Vagina (tissue), 2 donors: Measurements from ENCODE around the gene RMND5A. TPM values are rescaled to one million over a fixed set of nuclear protein-coding genes. Genes with fewer than 3 reads are reported as not detected.

Source experiments
- DNase-seq, 2 donors: peaks; one replicate each; pipeline ENCODE4 v3.0.0-alpha.2; 2017; ENCODE audit errors: extremely low spot score in 2 of 2
- H3K27ac ChIP-seq: fragments of 200-600 bp; sonication (generic); one replicate; pipeline ENCODE4 v1.5.1; 2019
- H3K27me3 ChIP-seq: fragments of 200-600 bp; sonication (generic); one replicate; pipeline ENCODE4 v1.5.1; 2019
- H3K36me3 ChIP-seq, 2 donors: fragments of 200-600 bp; sonication (generic); one replicate each; pipeline ENCODE4 v1.5.1; 2017 to 2019
- H3K4me1 ChIP-seq: fragments of 200-600 bp; sonication (generic); one replicate; pipeline ENCODE4 v1.5.1; 2019
- H3K4me3 ChIP-seq, 2 donors: fragments of 200-600 bp; sonication (generic); 1 replicate in 1 of 2; 2 replicates in 1 of 2; pipeline ENCODE4 v1.5.1; 2016 to 2019
- H3K9me3 ChIP-seq: fragments of 200-600 bp; sonication (generic); one replicate; pipeline ENCODE4 v1.5.1; 2019
- POLR2A ChIP-seq, 2 donors: fragments of 450-650 bp; IDR thresholded peaks; one replicate each; pipeline ENCODE4 v1.6.1; 2017; ENCODE audit warnings: antibody characterized with exemption in 2 of 2, mild to moderate bottlenecking in 2 of 2, moderate library complexity in 2 of 2
- POLR2AphosphoS5 ChIP-seq, 2 donors: sonication (generic); formaldehyde crosslinking; IDR thresholded peaks; one replicate each; pipeline ENCODE4 v1.9.0; 2017; ENCODE audit warnings: antibody characterized with exemption in 2 of 2, mild to moderate bottlenecking in 2 of 2, low read depth in 1 of 2; ENCODE audit not compliant: insufficient read depth in 1 of 2
- intact Hi-C: fragments of 100-400 bp; cut with DNase I; formaldehyde crosslinking; loops from one replicate; pipeline ENCODE4 v1.15.1; 2023
- total RNA-seq: library from RNA; depleted of rRNA; stranded (reverse); fragments of >200 nt; gene quantifications from one replicate; pipeline ENCODE4 v1.2.3, GENCODE V29; 2016
- TF ChIP-seq, protein P1 (sequence below), 3 experiments: fragments of 450-650 bp in 2 of 3; fragments of 200-600 bp in 1 of 3; sonication (generic) in 1 of 3; IDR thresholded peaks; one replicate each; pipeline ENCODE4 v1.5.1; 2017 to 2019; ENCODE audit warnings: antibody characterized with exemption in 3 of 3, mild to moderate bottlenecking in 2 of 3, moderate library complexity in 2 of 3

The RMND5A gene
- total RNA-seq, 1 donor from 2014 or later: 37.6 TPM

GRCh38 chr2:86753606-86754005 lies 33.5 kb downstream of the RMND5A start:
- Histone ChIP-seq H3K4me3 (no peak overlapping the region), H3K36me3 (peaks cover 0 to 40% of the 10 kb centered on the region in 2 donors), H3K27me3 (no peaks in the 10 kb centered on the region), H3K9me3 (no peaks in the 10 kb centered on the region), H3K4me1 (peaks cover 5% of the 10 kb centered on the region), H3K27ac (no peak overlapping the region)
- intact Hi-C loops: no loop called here
- DNase-seq: no peak
- TF ChIP-seq POLR2A (IDR thresholded peaks at IDR 0.05) (no peak), POLR2AphosphoS5 (IDR thresholded peaks at IDR 0.05; ENCODE audit: insufficient read depth in 1 of 2, low read depth in 1 of 2) (no peak)
- TF ChIP-seq, protein P1, sequence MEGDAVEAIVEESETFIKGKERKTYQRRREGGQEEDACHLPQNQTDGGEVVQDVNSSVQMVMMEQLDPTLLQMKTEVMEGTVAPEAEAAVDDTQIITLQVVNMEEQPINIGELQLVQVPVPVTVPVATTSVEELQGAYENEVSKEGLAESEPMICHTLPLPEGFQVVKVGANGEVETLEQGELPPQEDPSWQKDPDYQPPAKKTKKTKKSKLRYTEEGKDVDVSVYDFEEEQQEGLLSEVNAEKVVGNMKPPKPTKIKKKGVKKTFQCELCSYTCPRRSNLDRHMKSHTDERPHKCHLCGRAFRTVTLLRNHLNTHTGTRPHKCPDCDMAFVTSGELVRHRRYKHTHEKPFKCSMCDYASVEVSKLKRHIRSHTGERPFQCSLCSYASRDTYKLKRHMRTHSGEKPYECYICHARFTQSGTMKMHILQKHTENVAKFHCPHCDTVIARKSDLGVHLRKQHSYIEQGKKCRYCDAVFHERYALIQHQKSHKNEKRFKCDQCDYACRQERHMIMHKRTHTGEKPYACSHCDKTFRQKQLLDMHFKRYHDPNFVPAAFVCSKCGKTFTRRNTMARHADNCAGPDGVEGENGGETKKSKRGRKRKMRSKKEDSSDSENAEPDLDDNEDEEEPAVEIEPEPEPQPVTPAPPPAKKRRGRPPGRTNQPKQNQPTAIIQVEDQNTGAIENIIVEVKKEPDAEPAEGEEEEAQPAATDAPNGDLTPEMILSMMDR (IDR thresholded peaks at IDR 0.05): no peak

DNA sequence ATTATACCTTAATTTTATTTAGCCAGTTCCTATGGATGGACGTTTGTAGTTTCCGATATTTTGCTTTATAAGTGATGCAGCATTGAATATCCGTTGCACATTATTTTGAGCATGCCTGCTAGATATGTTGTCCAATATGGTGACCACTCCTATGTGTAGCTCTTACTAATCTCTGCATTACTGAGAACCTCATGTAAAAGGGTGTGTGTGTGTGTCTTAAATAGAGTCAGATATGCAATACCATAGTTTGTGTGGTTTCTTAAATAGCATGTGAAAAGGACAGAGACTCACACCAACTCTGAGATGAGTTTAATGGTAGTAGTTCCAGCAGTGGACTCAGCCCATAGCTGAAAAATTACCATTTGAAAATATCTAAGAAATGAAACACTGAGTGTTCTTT lies 38.3 kb downstream of the RMND5A start:
- DNase-seq: no peak
- Histone ChIP-seq H3K27me3 (no peaks in the 10 kb centered on the region), H3K36me3 (peaks cover 0 to 28% of the 10 kb centered on the region in 2 donors), H3K4me3 (no peak overlapping the region), H3K9me3 (no peaks in the 10 kb centered on the region), H3K27ac (no peak overlapping the region), H3K4me1 (peaks cover under 1% of the 10 kb centered on the region)
- intact Hi-C loops: no loop called here
- TF ChIP-seq, protein P1 (IDR thresholded peaks at IDR 0.05): no peak
- no peak for TF ChIP-seq POLR2A (IDR thresholded peaks at IDR 0.05)
- TF ChIP-seq POLR2AphosphoS5 (IDR thresholded peaks at IDR 0.05; ENCODE audit: insufficient read depth in 1 of 2, low read depth in 1 of 2): no peak

- no peak overlapping the region for H3K27ac ChIP-seq
- no peaks in the 10 kb centered on the region for H3K4me1 ChIP-seq
- no peaks in the 10 kb centered on the region for H3K9me3 ChIP-seq
- TF ChIP-seq POLR2AphosphoS5 (IDR thresholded peaks at IDR 0.05; ENCODE audit: insufficient read depth in 1 of 2, low read depth in 1 of 2) (no peak), POLR2A (IDR thresholded peaks at IDR 0.05) (no peak)
- TF ChIP-seq, protein P1 (IDR thresholded peaks at IDR 0.05): no peak
- H3K4me3 ChIP-seq: no peak overlapping the region
- DNase-seq: no peak
- H3K27me3 ChIP-seq: no peaks in the 10 kb centered on the region
- intact Hi-C loops: no loop called here
- peaks cover 0 to 12% of the 10 kb centered on the region in 2 donors for H3K36me3 ChIP-seq
Observed at GRCh38 chr2:86760371-86760770, 40.3 kb downstream of the RMND5A start.

DNA sequence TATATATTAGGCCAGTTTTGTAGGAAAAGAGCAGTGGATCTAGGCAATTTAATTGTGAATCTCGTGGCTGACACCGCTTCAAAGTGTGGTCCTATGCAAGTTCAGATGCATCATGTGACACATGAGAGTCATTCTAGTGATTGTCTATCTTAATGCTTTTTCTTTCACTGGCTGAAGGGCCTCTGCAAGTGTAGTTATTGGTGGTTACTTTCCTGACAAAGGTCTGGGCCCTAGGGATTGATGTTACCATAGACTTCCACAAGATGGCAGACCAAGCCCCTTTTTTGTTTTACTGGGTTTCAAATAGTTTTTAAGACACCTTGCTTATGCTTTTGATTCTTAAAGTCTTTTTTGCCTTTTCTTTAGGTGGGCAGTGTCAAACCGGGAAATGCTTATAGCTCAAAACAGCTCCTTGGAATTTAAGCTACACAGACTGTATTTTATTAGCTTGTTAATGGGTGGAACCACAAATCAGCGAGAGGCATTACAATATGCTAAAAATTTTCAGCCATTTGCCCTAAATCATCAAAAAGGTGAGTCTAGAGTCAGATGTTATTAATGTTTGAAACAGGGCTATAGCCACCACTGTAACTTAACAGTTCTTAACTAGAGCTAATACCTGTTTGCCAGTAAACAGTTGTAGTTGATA lies 44.7 kb downstream of the RMND5A start:
- peaks cover 0 to 9% of the 10 kb centered on the region in 2 donors for H3K36me3 ChIP-seq
- TF ChIP-seq, protein P1 (IDR thresholded peaks at IDR 0.05): peak in 2 of 3 experiments; percentile 47 to 59
- no peak for TF ChIP-seq POLR2AphosphoS5 (IDR thresholded peaks at IDR 0.05; ENCODE audit: insufficient read depth in 1 of 2, low read depth in 1 of 2)
- no peak for DNase-seq
- H3K27ac ChIP-seq: no peak overlapping the region
- H3K4me1 ChIP-seq: no peaks in the 10 kb centered on the region
- H3K27me3 ChIP-seq: no peaks in the 10 kb centered on the region
- H3K4me3 ChIP-seq: no peak overlapping the region
- intact Hi-C loops: no loop called here
- H3K9me3 ChIP-seq: no peaks in the 10 kb centered on the region

GRCh38 chr2:86765310-86765695 lies 45.2 kb downstream of the RMND5A start:
- TF ChIP-seq POLR2AphosphoS5 (IDR thresholded peaks at IDR 0.05; ENCODE audit: insufficient read depth in 1 of 2, low read depth in 1 of 2): no peak
- TF ChIP-seq POLR2A (IDR thresholded peaks at IDR 0.05): no peak
- TF ChIP-seq, protein P1 (IDR thresholded peaks at IDR 0.05): no peak
- Histone ChIP-seq H3K9me3 (no peaks in the 10 kb centered on the region), H3K36me3 (peaks cover 0 to 14% of the 10 kb centered on the region in 2 donors), H3K27me3 (no peaks in the 10 kb centered on the region), H3K27ac (no peak overlapping the region), H3K4me1 (no peaks in the 10 kb centered on the region), H3K4me3 (no peak overlapping the region)
- no peak for DNase-seq
- intact Hi-C loops: no loop called here
